ENCODE measurements around the gene FAM107A. TPM values are rescaled to one million over a fixed set of nuclear protein-coding genes. Genes with fewer than 3 reads are reported as not detected.
A peak's percentile ranks its signal among the peaks of the same experiment; 100 is the strongest.

FAM107A gene
- total and polyA plus RNA-seq, 4 donors = 3.8 to 23.6 (median 7.9) TPM

GRCh38 chr3:58537412-58538301 is 39.5 kb downstream of the FAM107A start:
- H3K27ac ChIP-seq (ENCODE audit: low read depth in 1 of 2, low read length in 2 of 2) = peak overlapping the region in 1 of 2 donors; percentile 73
- no peak overlapping the region for H3K4me3 ChIP-seq (ENCODE audit: low read length in 2 of 2)
- H3K27me3 ChIP-seq (ENCODE audit: control insufficient read depth in 1 of 2, insufficient read depth in 2 of 2, low read length in 1 of 2) = no peaks in the 10 kb centered on the region
- WGBS, 2 donors = 65 to 68% methylated on average over 4 of the region's 4 CpGs
- ATAC-seq (ENCODE audit: low FRiP score) (no peak), DNase-seq (no peak)
- intact Hi-C loops (cut with DNase I) = loop anchor here in 1 of 2 donors (10.0 kb wide), 1 partner anchor 103 kb away; the partner anchor contains the start of gene PDHB
- H3K9me3 ChIP-seq (ENCODE audit: control insufficient read depth, low read length) = no peaks in the 10 kb centered on the region
- H3K4me1 ChIP-seq (ENCODE audit: control insufficient read depth in 1 of 2, insufficient read depth in 2 of 2, low read length in 2 of 2) = no peaks in the 10 kb centered on the region
- H3K36me3 ChIP-seq (ENCODE audit: control insufficient read depth in 1 of 2, insufficient read depth in 2 of 2, low read length in 1 of 2) = no peaks in the 10 kb centered on the region

GRCh38 chr3:58536501-58537411 is 40.4 kb downstream of the FAM107A start, which contains the start of gene ACOX2:
TSS of gene ACOX2 (minus strand) at chr3:58537190. CDS start at chr3:58535106, 2,084 bp downstream.
- peak within 1 kb of the TSS in 1 of 2 donors; percentile 73 for H3K27ac ChIP-seq (ENCODE audit: low read depth in 1 of 2, low read length in 2 of 2)
- peak; percentile 80 to 85 for DNase-seq
- intact Hi-C loops (cut with DNase I) = loop anchor here in 1 of 2 donors (10.0 kb wide), 1 partner anchor 102 kb away; the partner anchor contains the start of gene PDHB

DNA sequence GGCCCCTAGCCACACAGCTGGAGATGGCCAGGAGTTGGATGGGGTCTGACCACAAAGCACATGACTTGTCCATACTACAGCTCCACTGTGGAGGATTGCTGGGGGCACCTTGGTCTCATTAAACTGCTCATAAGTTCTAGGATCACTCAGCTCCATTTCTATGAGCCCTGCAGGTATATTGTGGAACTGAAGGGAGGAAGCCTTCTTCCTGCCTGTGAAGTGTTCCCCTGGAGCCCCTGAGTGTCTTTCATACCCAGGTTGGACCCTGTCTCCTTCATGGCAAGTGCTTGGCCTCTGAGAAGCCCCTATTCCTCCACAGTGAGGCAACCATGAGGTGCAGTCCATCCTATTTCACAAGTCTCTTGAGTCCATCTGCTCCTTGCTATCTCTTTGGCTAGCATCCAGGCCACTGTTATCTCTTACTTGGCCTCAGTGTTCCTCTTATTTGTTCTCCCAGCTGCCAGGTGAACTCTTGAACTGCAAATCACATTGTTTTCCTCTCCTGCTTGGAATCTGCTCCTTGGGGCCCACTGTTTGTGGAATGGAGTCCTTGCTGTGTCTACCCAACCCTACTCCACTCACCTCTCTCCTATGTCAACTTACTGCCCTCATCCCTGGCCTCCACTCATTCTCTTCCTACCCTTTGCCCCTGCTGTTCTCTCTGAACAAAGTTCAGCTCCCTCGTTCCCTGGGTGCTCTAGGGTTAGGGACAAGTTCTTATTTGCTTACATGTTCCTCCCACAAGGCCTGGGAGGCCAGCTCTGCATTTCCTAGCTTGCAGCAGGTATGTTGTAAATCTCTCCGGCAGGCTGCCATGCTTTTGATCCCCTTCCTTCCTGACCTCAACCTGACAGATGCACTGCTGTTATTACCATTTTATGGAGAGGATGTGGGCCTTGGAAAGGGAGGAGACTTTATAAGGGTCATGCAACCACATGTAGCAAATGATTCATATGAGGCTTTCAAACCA is 41.4 kb downstream of the FAM107A start:
- intact Hi-C loops (cut with DNase I) = loop anchor here in 1 of 2 donors (10.0 kb wide), 1 partner anchor 101 kb away; the partner anchor contains the start of gene PDHB
- Histone ChIP-seq H3K27me3 (ENCODE audit: control insufficient read depth in 1 of 2, insufficient read depth in 2 of 2, low read length in 1 of 2) (no peaks in the 10 kb centered on the region), H3K27ac (ENCODE audit: low read depth in 1 of 2, low read length in 2 of 2) (no peak overlapping the region), H3K36me3 (ENCODE audit: control insufficient read depth in 1 of 2, insufficient read depth in 2 of 2, low read length in 1 of 2) (peaks cover 0 to 2% of the 10 kb centered on the region in 2 donors), H3K4me1 (ENCODE audit: control insufficient read depth in 1 of 2, insufficient read depth in 2 of 2, low read length in 2 of 2) (no peaks in the 10 kb centered on the region), H3K9me3 (ENCODE audit: control insufficient read depth, low read length) (no peaks in the 10 kb centered on the region), H3K4me3 (ENCODE audit: low read length in 2 of 2) (no peak overlapping the region)
- ATAC-seq (ENCODE audit: low FRiP score) = no peak
- 46 to 51% methylated on average over 2 of the region's 2 CpGs for WGBS, 2 donors
- no peak for DNase-seq

More at GRCh38 chr3:58536501-58537411, 40.4 kb downstream of the FAM107A start, which contains the start of gene ACOX2:
- peak within 1 kb of the TSS; percentile 10 to 53 for H3K4me3 ChIP-seq (ENCODE audit: low read length in 2 of 2)
- 9 to 10% methylated on average over 13 of the region's 13 CpGs for WGBS, 2 donors
- peak; percentile 91 for ATAC-seq (ENCODE audit: low FRiP score)
- no peaks in the 10 kb centered on the region for H3K9me3 ChIP-seq (ENCODE audit: control insufficient read depth, low read length)
- no peaks in the 10 kb centered on the region for H3K27me3 ChIP-seq (ENCODE audit: control insufficient read depth in 1 of 2, insufficient read depth in 2 of 2, low read length in 1 of 2)
- no peaks in the 10 kb centered on the region for H3K36me3 ChIP-seq (ENCODE audit: control insufficient read depth in 1 of 2, insufficient read depth in 2 of 2, low read length in 1 of 2)
- no peaks in the 10 kb centered on the region for H3K4me1 ChIP-seq (ENCODE audit: control insufficient read depth in 1 of 2, insufficient read depth in 2 of 2, low read length in 2 of 2)

DNA sequence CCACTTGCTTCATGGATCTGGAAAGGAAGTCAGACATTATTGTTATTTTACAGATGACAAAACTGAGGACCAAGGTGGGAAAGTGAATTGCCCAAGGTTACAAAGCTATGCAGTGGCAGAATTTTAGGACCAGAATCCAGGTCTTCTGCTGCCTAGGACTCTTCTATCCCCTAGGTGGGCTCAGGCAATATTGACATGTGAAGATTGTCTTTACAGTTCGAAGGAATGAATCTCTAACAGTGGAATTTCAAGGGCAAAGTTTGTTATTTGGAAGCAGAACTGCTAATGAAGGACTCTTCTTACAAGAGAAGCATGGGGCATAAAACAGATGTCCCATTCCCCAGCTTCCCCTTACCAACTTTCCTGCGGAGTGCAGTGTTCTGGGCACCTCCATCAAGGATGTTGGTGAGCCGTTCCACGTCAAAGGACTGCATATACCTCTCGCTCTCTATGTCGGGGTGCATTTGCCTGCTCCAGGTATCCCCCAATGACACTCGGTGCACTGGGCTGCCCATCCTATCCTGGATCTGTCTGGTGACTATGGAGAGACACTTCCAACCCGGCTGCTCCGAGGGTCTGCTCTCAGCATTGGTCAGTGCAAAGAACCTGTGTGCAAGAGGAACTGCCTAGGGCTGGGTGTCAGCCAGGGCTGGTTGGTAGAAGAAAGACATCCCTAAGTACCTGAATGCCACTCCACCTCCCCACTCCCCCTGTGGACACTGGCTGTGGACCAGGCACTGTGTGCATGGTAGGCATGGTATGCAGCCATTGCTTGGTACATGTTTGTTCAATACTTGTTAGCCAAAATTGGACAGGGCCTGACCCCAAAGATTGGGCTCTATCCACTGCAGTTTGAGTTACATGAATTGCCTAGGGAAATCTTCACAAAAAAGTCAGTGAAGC is 42.3 kb downstream of the FAM107A start:
- ATAC-seq (ENCODE audit: low FRiP score) (no peak), DNase-seq (no peak)
- Histone ChIP-seq H3K27ac (ENCODE audit: low read depth in 1 of 2, low read length in 2 of 2) (no peak overlapping the region), H3K4me3 (ENCODE audit: low read length in 2 of 2) (no peak overlapping the region), H3K27me3 (ENCODE audit: control insufficient read depth in 1 of 2, insufficient read depth in 2 of 2, low read length in 1 of 2) (no peaks in the 10 kb centered on the region), H3K9me3 (ENCODE audit: control insufficient read depth, low read length) (no peaks in the 10 kb centered on the region), H3K4me1 (ENCODE audit: control insufficient read depth in 1 of 2, insufficient read depth in 2 of 2, low read length in 2 of 2) (no peaks in the 10 kb centered on the region), H3K36me3 (ENCODE audit: control insufficient read depth in 1 of 2, insufficient read depth in 2 of 2, low read length in 1 of 2) (peaks cover 0 to 2% of the 10 kb centered on the region in 2 donors)
- 94 to 96% methylated on average over 9 of the region's 9 CpGs for WGBS, 2 donors
- intact Hi-C loops (cut with DNase I) = loop anchor here in 1 of 2 donors (5.0 to 10.0 kb wide), 3 partner anchors 73 to 213 kb away; partner anchors contain the start of gene PDHB

DNA sequence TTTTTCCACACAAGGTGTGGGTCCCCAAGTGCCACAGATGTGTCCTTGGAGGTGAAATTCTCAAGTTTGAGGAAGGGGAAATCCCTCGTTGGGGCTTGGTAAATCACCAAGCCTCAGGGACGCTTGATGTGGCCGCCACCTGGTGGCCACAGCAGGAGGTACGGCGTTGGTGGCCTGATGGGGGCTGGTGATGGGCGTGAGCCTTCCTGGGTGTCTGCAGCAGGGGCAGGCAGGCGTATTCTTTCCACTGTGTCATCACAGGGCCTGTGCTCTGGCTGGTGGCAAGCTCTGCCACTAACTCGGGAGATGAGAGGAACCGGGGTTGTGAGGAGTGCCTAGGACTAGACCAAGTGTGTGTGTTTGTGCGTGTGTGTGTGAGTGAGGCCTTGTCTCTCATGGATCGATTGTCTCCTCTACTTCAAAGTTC is 44.4 kb downstream of the FAM107A start:
- no peaks in the 10 kb centered on the region for H3K9me3 ChIP-seq (ENCODE audit: control insufficient read depth, low read length)
- no peak overlapping the region for H3K4me3 ChIP-seq (ENCODE audit: low read length in 2 of 2)
- H3K27ac ChIP-seq (ENCODE audit: low read depth in 1 of 2, low read length in 2 of 2) = no peak overlapping the region
- DNase-seq (peak; percentile 78 to 87), ATAC-seq (ENCODE audit: low FRiP score) (peak; percentile 75)
- 23 to 27% methylated on average over 11 of the region's 11 CpGs for WGBS, 2 donors
- H3K36me3 ChIP-seq (ENCODE audit: control insufficient read depth in 1 of 2, insufficient read depth in 2 of 2, low read length in 1 of 2) = peaks cover 0 to 2% of the 10 kb centered on the region in 2 donors
- intact Hi-C loops (cut with DNase I) = loop anchor here in 1 of 2 donors (5.0 to 10.0 kb wide), 3 partner anchors 71 to 211 kb away; partner anchors contain the start of gene PDHB
- no peaks in the 10 kb centered on the region for H3K4me1 ChIP-seq (ENCODE audit: control insufficient read depth in 1 of 2, insufficient read depth in 2 of 2, low read length in 2 of 2)
- no peaks in the 10 kb centered on the region for H3K27me3 ChIP-seq (ENCODE audit: control insufficient read depth in 1 of 2, insufficient read depth in 2 of 2, low read length in 1 of 2)

DNA sequence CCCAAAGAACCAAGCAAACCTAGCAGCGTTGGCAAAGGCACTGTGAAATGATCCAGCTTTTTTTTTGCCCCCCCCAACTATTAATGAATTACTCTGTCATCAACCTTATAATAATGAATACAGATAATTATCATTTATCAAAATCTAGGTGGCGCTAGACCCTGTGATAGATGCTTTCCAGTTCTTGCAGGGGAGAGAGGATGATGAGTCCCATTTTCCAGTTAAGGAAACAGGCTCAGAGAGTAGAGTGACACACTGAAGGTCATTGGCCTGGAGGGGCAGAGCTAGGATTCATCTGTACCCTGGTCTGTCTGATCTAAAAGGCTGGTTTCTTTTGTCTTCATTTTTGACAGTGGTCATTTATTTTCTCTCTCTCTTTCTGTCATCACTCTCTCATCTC is 45.2 kb downstream of the FAM107A start:
- Histone ChIP-seq H3K4me3 (ENCODE audit: low read length in 2 of 2) (no peak overlapping the region), H3K27ac (ENCODE audit: low read depth in 1 of 2, low read length in 2 of 2) (no peak overlapping the region), H3K36me3 (ENCODE audit: control insufficient read depth in 1 of 2, insufficient read depth in 2 of 2, low read length in 1 of 2) (peaks cover 0 to 2% of the 10 kb centered on the region in 2 donors), H3K9me3 (ENCODE audit: control insufficient read depth, low read length) (no peaks in the 10 kb centered on the region), H3K27me3 (ENCODE audit: control insufficient read depth in 1 of 2, insufficient read depth in 2 of 2, low read length in 1 of 2) (no peaks in the 10 kb centered on the region), H3K4me1 (ENCODE audit: control insufficient read depth in 1 of 2, insufficient read depth in 2 of 2, low read length in 2 of 2) (no peaks in the 10 kb centered on the region)
- ATAC-seq (ENCODE audit: low FRiP score) = no peak
- 94 to 96% methylated on average over 2 of the region's 2 CpGs for WGBS, 2 donors
- no peak for DNase-seq
- intact Hi-C loops (cut with DNase I) = loop anchor here in 1 of 2 donors (5.0 to 10.0 kb wide), 3 partner anchors 70 to 210 kb away; partner anchors contain the start of gene PDHB

- 88 to 93% methylated on average over 7 of the region's 7 CpGs for WGBS, 2 donors
- H3K36me3 ChIP-seq (ENCODE audit: control insufficient read depth in 1 of 2, insufficient read depth in 2 of 2, low read length in 1 of 2) = peaks cover 0 to 2% of the 10 kb centered on the region in 2 donors
- ATAC-seq (ENCODE audit: low FRiP score) (no peak), DNase-seq (no peak)
- intact Hi-C loops (cut with DNase I) = loop anchor here in 1 of 2 donors (5.0 to 10.0 kb wide), 3 partner anchors 69 to 209 kb away; partner anchors contain the start of gene PDHB
- H3K9me3 ChIP-seq (ENCODE audit: control insufficient read depth, low read length) = no peaks in the 10 kb centered on the region
- no peak overlapping the region for H3K4me3 ChIP-seq (ENCODE audit: low read length in 2 of 2)
- no peak overlapping the region for H3K27ac ChIP-seq (ENCODE audit: low read depth in 1 of 2, low read length in 2 of 2)
- H3K4me1 ChIP-seq (ENCODE audit: control insufficient read depth in 1 of 2, insufficient read depth in 2 of 2, low read length in 2 of 2) = no peaks in the 10 kb centered on the region
- no peaks in the 10 kb centered on the region for H3K27me3 ChIP-seq (ENCODE audit: control insufficient read depth in 1 of 2, insufficient read depth in 2 of 2, low read length in 1 of 2)
These were observed 45.6 kb downstream of the FAM107A start for GRCh38 chr3:58531555-58531954.

Data from aorta (tissue), 5 donors.